ENCODE measurements around the gene RDH13. TPM values are rescaled to one million over a fixed set of nuclear protein-coding genes. Genes with fewer than 3 reads are reported as not detected.

Gene RDH13
- total RNA-seq, 1 donor = 12.7 TPM

DNA sequence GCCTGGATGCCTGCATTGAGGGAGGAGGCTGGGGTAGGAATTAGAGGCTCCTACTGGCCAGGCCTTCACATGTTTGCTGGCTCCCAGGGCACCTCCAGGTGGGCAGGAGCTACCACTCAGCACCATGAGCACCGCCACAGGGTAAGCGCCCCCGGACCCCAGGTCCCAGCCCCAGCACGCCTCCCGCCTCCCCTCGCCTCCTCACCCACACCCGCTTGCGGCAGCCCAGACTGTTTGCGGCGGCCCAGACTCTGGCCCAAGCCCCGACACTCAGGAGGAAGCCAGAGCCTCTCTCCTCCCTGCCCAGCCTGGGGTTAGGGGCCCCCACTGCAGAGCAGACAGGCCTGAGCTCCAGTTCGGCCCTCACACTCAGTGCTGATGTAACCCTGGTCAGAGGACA, 13.4 kb upstream of the RDH13 start:
- H3K27ac ChIP-seq (ENCODE audit: low read depth, low read length) = no peak overlapping the region
- no peaks in the 10 kb centered on the region for H3K79me2 ChIP-seq (ENCODE audit: insufficient read depth, low read length)
- H3K9me3 ChIP-seq (ENCODE audit: low read depth, low read length) = no peaks in the 10 kb centered on the region
- no peaks in the 10 kb centered on the region for H3K36me3 ChIP-seq (ENCODE audit: insufficient read depth, low read length)
- no peak overlapping the region for H3K4me2 ChIP-seq (ENCODE audit: insufficient read depth, low read length)
- DNase-seq (ENCODE audit: insufficient read length, low spot score, missing footprints) = peak; percentile 46
- H3K27me3 ChIP-seq (ENCODE audit: insufficient read depth, low read length) = peaks cover 24% of the 10 kb centered on the region
- H3K4me1 ChIP-seq (ENCODE audit: insufficient read depth, low read length) = peaks cover 3% of the 10 kb centered on the region
- no peak overlapping the region for H3K4me3 ChIP-seq (ENCODE audit: insufficient read depth, low read length)
- no peaks in the 10 kb centered on the region for H4K20me1 ChIP-seq (ENCODE audit: insufficient read depth, low read length)
- TF ChIP-seq, protein P1, sequence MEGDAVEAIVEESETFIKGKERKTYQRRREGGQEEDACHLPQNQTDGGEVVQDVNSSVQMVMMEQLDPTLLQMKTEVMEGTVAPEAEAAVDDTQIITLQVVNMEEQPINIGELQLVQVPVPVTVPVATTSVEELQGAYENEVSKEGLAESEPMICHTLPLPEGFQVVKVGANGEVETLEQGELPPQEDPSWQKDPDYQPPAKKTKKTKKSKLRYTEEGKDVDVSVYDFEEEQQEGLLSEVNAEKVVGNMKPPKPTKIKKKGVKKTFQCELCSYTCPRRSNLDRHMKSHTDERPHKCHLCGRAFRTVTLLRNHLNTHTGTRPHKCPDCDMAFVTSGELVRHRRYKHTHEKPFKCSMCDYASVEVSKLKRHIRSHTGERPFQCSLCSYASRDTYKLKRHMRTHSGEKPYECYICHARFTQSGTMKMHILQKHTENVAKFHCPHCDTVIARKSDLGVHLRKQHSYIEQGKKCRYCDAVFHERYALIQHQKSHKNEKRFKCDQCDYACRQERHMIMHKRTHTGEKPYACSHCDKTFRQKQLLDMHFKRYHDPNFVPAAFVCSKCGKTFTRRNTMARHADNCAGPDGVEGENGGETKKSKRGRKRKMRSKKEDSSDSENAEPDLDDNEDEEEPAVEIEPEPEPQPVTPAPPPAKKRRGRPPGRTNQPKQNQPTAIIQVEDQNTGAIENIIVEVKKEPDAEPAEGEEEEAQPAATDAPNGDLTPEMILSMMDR (IDR thresholded peaks at IDR 0.05; ENCODE audit: extremely low read depth, low read depth, low read length) = no peak
- H2AFZ ChIP-seq (ENCODE audit: low read length) = no peak overlapping the region

DNA sequence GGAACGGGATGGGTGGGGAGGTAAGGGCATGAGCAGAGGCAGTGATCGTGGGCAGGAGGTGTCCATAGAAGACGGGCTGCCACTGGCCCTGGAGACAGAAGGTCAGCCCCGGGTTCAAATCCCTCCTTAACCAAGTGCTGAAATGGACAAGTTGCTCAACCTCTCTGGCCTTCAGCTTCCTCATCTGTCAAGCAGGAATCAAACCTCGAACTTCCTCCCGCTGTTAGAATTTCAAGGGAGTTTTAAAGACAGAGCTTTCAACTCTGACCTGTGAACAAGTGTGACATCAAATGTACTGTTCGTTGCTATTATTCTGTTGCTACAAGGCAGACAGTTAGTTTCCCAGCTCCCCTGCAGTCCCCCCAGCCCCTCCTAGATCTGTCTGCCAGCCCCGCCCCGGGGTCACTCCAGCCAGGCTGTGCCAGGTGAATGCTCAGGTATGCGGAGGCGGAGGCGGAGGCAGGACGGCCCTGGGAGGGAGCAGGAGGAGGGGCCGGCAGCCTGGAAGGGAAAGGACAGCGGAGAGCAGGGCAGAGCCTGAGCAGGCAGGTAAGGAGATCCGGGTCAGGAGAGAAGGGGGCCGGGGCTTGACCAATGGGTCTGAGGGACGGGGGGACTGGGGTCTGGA, 12.5 kb upstream of the RDH13 start, which contains the start of gene EPS8L1:
Gene EPS8L1 (plus strand): TSS at position 499 of the 628 bp plus-strand sequence. CDS start 576 bp downstream, outside the sequence.
- no peaks in the 10 kb centered on the region for H3K79me2 ChIP-seq (ENCODE audit: insufficient read depth, low read length)
- TF ChIP-seq, protein P1 (IDR thresholded peaks at IDR 0.05; ENCODE audit: extremely low read depth, low read depth, low read length) = no peak

DNA sequence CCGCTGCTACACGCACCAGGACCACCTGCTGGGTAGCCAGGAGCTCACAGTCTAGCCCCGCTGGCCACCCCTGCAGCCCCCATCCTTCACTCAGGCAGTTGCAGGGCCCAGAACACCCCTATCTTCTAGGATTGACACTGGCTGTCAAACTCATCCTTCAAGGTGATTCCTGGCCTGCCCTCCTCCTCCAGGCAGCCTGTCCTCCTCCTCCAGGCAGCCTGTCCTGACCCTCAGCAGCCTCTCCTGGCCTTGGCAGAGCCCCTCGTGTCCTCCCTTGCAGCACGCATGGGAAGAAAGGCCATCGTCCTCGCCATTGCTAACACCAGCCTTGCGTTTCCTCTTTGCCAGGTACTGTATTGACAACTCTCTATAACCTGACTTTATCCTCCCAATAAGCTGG, 9.0 kb upstream of the RDH13 start:
- Histone ChIP-seq H2AFZ (ENCODE audit: low read length) (no peak overlapping the region), H3K27me3 (ENCODE audit: insufficient read depth, low read length) (peaks cover 24% of the 10 kb centered on the region), H3K27ac (ENCODE audit: low read depth, low read length) (no peak overlapping the region), H3K4me1 (ENCODE audit: insufficient read depth, low read length) (no peaks in the 10 kb centered on the region), H3K9me3 (ENCODE audit: low read depth, low read length) (peaks cover 3% of the 10 kb centered on the region), H3K4me2 (ENCODE audit: insufficient read depth, low read length) (no peak overlapping the region), H3K4me3 (ENCODE audit: insufficient read depth, low read length) (no peak overlapping the region), H3K79me2 (ENCODE audit: insufficient read depth, low read length) (no peaks in the 10 kb centered on the region), H4K20me1 (ENCODE audit: insufficient read depth, low read length) (no peaks in the 10 kb centered on the region), H3K36me3 (ENCODE audit: insufficient read depth, low read length) (no peaks in the 10 kb centered on the region)
- peak; percentile 39 for DNase-seq (ENCODE audit: insufficient read length, low spot score, missing footprints)
- TF ChIP-seq, protein P1 (IDR thresholded peaks at IDR 0.05; ENCODE audit: extremely low read depth, low read depth, low read length) = no peak

More for the DNA sequence above, 12.5 kb upstream of the RDH13 start, which contains the start of gene EPS8L1:
- H3K27me3 ChIP-seq (ENCODE audit: insufficient read depth, low read length) = peaks cover 16% of the 10 kb centered on the region
- no peak within 1 kb of the TSS for H3K4me2 ChIP-seq (ENCODE audit: insufficient read depth, low read length)
- no peak within 1 kb of the TSS for H2AFZ ChIP-seq (ENCODE audit: low read length)
- no peaks in the 10 kb centered on the region for H3K9me3 ChIP-seq (ENCODE audit: low read depth, low read length)
- H3K27ac ChIP-seq (ENCODE audit: low read depth, low read length) = no peak within 1 kb of the TSS
- no peak within 1 kb of the TSS for H3K4me3 ChIP-seq (ENCODE audit: insufficient read depth, low read length)
- no peaks in the 10 kb centered on the region for H3K36me3 ChIP-seq (ENCODE audit: insufficient read depth, low read length)
- no peaks in the 10 kb centered on the region for H4K20me1 ChIP-seq (ENCODE audit: insufficient read depth, low read length)
- peak; percentile 56 for DNase-seq (ENCODE audit: insufficient read length, low spot score, missing footprints)
- no peaks in the 10 kb centered on the region for H3K4me1 ChIP-seq (ENCODE audit: insufficient read depth, low read length)

DNA sequence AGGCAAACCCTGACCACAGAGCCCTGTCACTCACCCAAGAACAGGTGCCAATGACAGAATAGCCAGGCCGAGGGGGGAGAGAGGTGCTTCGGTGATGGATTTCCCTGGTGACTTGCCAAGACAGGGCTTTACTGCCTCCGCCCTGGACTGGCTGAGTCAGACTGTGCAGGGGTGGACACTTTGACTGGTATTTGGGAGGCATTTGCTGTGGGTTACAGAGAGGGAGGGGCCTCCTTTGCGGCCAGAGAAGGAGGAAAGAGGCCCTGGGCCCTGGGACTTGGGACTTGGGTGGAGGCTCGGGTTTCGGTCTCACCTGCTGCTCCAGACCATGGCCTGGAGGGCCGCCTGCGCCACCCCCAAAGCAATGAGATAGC, 8.2 kb upstream of the RDH13 start:
- TF ChIP-seq, protein P1 (IDR thresholded peaks at IDR 0.05; ENCODE audit: extremely low read depth, low read depth, low read length) = no peak
- no peaks in the 10 kb centered on the region for H3K79me2 ChIP-seq (ENCODE audit: insufficient read depth, low read length)

More for the DNA sequence above, 8.2 kb upstream of the RDH13 start:
- no peak overlapping the region for H2AFZ ChIP-seq (ENCODE audit: low read length)
- H4K20me1 ChIP-seq (ENCODE audit: insufficient read depth, low read length) = no peaks in the 10 kb centered on the region
- no peaks in the 10 kb centered on the region for H3K4me1 ChIP-seq (ENCODE audit: insufficient read depth, low read length)
- DNase-seq (ENCODE audit: insufficient read length, low spot score, missing footprints) = peak; percentile 97
- peaks cover 24% of the 10 kb centered on the region for H3K27me3 ChIP-seq (ENCODE audit: insufficient read depth, low read length)
- no peak overlapping the region for H3K4me3 ChIP-seq (ENCODE audit: insufficient read depth, low read length)
- no peak overlapping the region for H3K4me2 ChIP-seq (ENCODE audit: insufficient read depth, low read length)
- H3K9me3 ChIP-seq (ENCODE audit: low read depth, low read length) = peaks cover 3% of the 10 kb centered on the region
- H3K27ac ChIP-seq (ENCODE audit: low read depth, low read length) = no peak overlapping the region
- H3K36me3 ChIP-seq (ENCODE audit: insufficient read depth, low read length) = no peaks in the 10 kb centered on the region
